Measurements from ENCODE around the gene CCDC169.

CCDC169 gene

DNA sequence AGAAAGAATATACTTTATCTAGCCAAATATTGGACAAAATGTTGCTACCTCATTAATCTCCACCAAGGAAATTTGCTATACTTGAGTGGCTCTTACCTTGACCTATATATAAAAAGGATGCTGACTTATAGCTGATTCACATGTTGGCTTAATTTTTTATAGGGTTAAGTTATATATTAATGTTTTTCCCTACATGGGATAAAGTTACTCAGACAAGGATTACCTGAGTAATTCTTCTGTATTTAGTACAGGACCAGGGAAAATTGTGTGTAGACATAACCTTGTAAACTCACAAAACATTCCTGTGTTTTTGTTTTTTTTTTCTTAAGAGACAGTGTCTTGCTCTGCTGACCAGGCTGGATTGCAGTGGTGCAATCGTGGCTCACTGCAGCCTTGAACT, 52.6 kb downstream of the CCDC169 start:
- Histone ChIP-seq H3K4me2 (ENCODE audit: low read depth, low read length, poor library complexity, severe bottlenecking) (no peak overlapping the region), H3K4me3 (ENCODE audit: low read length, poor library complexity, severe bottlenecking) (no peak overlapping the region), H3K36me3 (ENCODE audit: insufficient read depth, low read length) (no peaks in the 10 kb centered on the region), H3K9ac (ENCODE audit: low read depth, low read length, poor library complexity, severe bottlenecking) (no peak overlapping the region), H4K20me1 (ENCODE audit: insufficient read depth, low read length, poor library complexity, severe bottlenecking) (no peaks in the 10 kb centered on the region), H3K79me2 (ENCODE audit: insufficient read depth, low read length) (no peaks in the 10 kb centered on the region), H3K4me1 (ENCODE audit: insufficient read depth, low read length, poor library complexity, severe bottlenecking) (no peaks in the 10 kb centered on the region), H3K9me2 (replicated peaks; ENCODE audit: low read depth, low read length) (no peaks in the 10 kb centered on the region), H3F3A (ENCODE audit: low read depth) (no peaks in the 10 kb centered on the region), H2AFZ (ENCODE audit: low read length) (no peak overlapping the region), H3K27me3 (ENCODE audit: insufficient read depth, low read length, poor library complexity, severe bottlenecking) (no peaks in the 10 kb centered on the region), H3K9me3 (ENCODE audit: insufficient read depth, low read depth, low read length) (no peaks in the 10 kb centered on the region)
- no peak for TF ChIP-seq EZH2phosphoT487 (IDR thresholded peaks at IDR 0.05; ENCODE audit: borderline replicate concordance)
- no peak for TF ChIP-seq CTCF (conservative IDR thresholded peaks at IDR 0.05; ENCODE audit: low read length)

DNA sequence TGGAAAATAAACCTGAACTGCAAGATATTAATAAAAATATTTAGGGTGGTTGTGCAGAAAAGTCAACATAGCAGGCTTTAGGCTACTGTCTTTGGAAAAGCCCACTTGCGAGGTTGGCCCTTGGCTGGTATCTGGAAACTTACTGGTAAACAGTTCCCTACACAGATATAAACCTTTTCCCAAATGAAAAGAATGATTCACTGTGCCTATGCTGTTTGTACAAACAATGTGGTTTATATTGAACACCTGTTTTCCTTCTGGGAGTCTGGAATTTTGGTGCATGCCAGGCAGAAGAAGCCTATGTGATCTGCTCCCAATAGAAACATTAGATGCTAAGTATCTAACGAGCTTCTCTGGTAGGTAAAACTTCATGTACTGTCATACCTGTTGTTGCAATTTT, 53.5 kb downstream of the CCDC169 start:
- H3K36me3 ChIP-seq (ENCODE audit: insufficient read depth, low read length) = no peaks in the 10 kb centered on the region
- H3K9me3 ChIP-seq (ENCODE audit: insufficient read depth, low read depth, low read length) = no peaks in the 10 kb centered on the region
- no peak overlapping the region for H3K4me2 ChIP-seq (ENCODE audit: low read depth, low read length, poor library complexity, severe bottlenecking)
- H4K20me1 ChIP-seq (ENCODE audit: insufficient read depth, low read length, poor library complexity, severe bottlenecking) = no peaks in the 10 kb centered on the region
- H3F3A ChIP-seq (ENCODE audit: low read depth) = no peaks in the 10 kb centered on the region
- H3K27me3 ChIP-seq (ENCODE audit: insufficient read depth, low read length, poor library complexity, severe bottlenecking) = no peaks in the 10 kb centered on the region
- H3K9ac ChIP-seq (ENCODE audit: low read depth, low read length, poor library complexity, severe bottlenecking) = no peak overlapping the region
- no peak for TF ChIP-seq CTCF (conservative IDR thresholded peaks at IDR 0.05; ENCODE audit: low read length)
- no peaks in the 10 kb centered on the region for H3K4me1 ChIP-seq (ENCODE audit: insufficient read depth, low read length, poor library complexity, severe bottlenecking)
- no peaks in the 10 kb centered on the region for H3K79me2 ChIP-seq (ENCODE audit: insufficient read depth, low read length)
- no peak overlapping the region for H3K4me3 ChIP-seq (ENCODE audit: low read length, poor library complexity, severe bottlenecking)
- H2AFZ ChIP-seq (ENCODE audit: low read length) = no peak overlapping the region
- no peaks in the 10 kb centered on the region for H3K9me2 ChIP-seq (replicated peaks; ENCODE audit: low read depth, low read length)

DNA sequence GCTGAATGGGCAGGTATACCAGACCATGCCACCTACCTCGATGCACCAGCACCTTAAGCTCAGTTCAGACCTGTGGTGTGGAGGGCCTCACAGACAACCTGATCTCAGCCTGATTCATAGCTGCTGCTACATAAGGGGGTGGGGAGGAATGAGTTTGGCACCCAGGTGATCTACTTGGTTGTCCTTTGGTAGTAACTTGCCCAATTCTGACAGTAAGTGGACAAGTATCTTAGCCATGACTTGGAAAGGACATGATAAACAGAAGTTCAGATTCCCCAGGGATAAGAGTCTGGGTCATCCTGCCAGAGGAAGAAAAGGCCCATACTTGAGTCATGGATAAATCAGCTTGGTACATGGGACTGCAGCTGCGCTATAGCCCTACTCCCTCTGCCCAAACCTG, 54.9 kb downstream of the CCDC169 start:
- no peaks in the 10 kb centered on the region for H4K20me1 ChIP-seq (ENCODE audit: insufficient read depth, low read length, poor library complexity, severe bottlenecking)
- no peaks in the 10 kb centered on the region for H3K9me3 ChIP-seq (ENCODE audit: insufficient read depth, low read depth, low read length)
- no peak overlapping the region for H2AFZ ChIP-seq (ENCODE audit: low read length)
- H3K36me3 ChIP-seq (ENCODE audit: insufficient read depth, low read length) = no peaks in the 10 kb centered on the region
- H3K9me2 ChIP-seq (replicated peaks; ENCODE audit: low read depth, low read length) = no peaks in the 10 kb centered on the region
- H3K9ac ChIP-seq (ENCODE audit: low read depth, low read length, poor library complexity, severe bottlenecking) = no peak overlapping the region
- no peaks in the 10 kb centered on the region for H3K79me2 ChIP-seq (ENCODE audit: insufficient read depth, low read length)
- H3K4me3 ChIP-seq (ENCODE audit: low read length, poor library complexity, severe bottlenecking) = no peak overlapping the region
- no peaks in the 10 kb centered on the region for H3F3A ChIP-seq (ENCODE audit: low read depth)
- no peaks in the 10 kb centered on the region for H3K27me3 ChIP-seq (ENCODE audit: insufficient read depth, low read length, poor library complexity, severe bottlenecking)
- TF ChIP-seq CTCF (conservative IDR thresholded peaks at IDR 0.05; ENCODE audit: low read length) = no peak
- no peak for TF ChIP-seq EZH2phosphoT487 (IDR thresholded peaks at IDR 0.05; ENCODE audit: borderline replicate concordance)
- H3K4me2 ChIP-seq (ENCODE audit: low read depth, low read length, poor library complexity, severe bottlenecking) = no peak overlapping the region
- no peaks in the 10 kb centered on the region for H3K4me1 ChIP-seq (ENCODE audit: insufficient read depth, low read length, poor library complexity, severe bottlenecking)

Data from Loucy (cell line).